HepG2 (cell line): ENCODE results near the gene INHA. TPM values are rescaled to one million over a fixed set of nuclear protein-coding genes. Genes with fewer than 3 reads are reported as not detected.

Source experiments
- MTA3 ChIP-seq: sonication (generic); formaldehyde crosslinking; IDR thresholded peaks from 2 replicates; pipeline ENCODE4 v1.4.0; 2020; ENCODE audit warnings: missing genetic modification reagents
- SMYD3 ChIP-seq: sonication (generic); formaldehyde crosslinking; IDR thresholded peaks from 2 replicates; pipeline ENCODE4 v1.8.1; 2023; ENCODE audit warnings: mild to moderate bottlenecking, missing genetic modification reagents
- TBP ChIP-seq: sonication (generic); formaldehyde crosslinking; IDR thresholded peaks from 2 replicates; pipeline ENCODE4 v1.5.0; 2020; ENCODE audit warnings: missing genetic modification reagents
- ZNF225 ChIP-seq: sonication (generic); formaldehyde crosslinking; IDR thresholded peaks from 2 replicates; pipeline ENCODE4 v1.4.0; 2020; ENCODE audit warnings: mild to moderate bottlenecking, missing genetic modification reagents
- ZNF446 ChIP-seq: sonication (generic); formaldehyde crosslinking; IDR thresholded peaks from 2 replicates; pipeline ENCODE4 v1.5.0; 2020; ENCODE audit warnings: mild to moderate bottlenecking, missing genetic modification reagents
- ZNF577 ChIP-seq: sonication (generic); formaldehyde crosslinking; IDR thresholded peaks from 2 replicates; pipeline ENCODE4 v1.4.0; 2020; ENCODE audit warnings: mild to moderate bottlenecking, low read depth, missing genetic modification reagents, borderline replicate concordance
- ZNF781 ChIP-seq: sonication (generic); formaldehyde crosslinking; IDR thresholded peaks from 2 replicates; pipeline ENCODE4 v1.5.1; 2020; ENCODE audit warnings: borderline replicate concordance, mild to moderate bottlenecking, missing genetic modification reagents; ENCODE audit errors: not compliant biosample characterization
- ZSCAN31 ChIP-seq: sonication (generic); formaldehyde crosslinking; IDR thresholded peaks from 2 replicates; pipeline ENCODE4 v1.5.0; 2020; ENCODE audit warnings: low read depth, mild to moderate bottlenecking, missing genetic modification reagents
- polyA plus RNA-seq, 8 experiments: library from polyadenylated mRNA; depleted of rRNA in 3 of 8; stranded (reverse) in 7 of 8; unstranded in 1 of 8; fragments of >200 nt; fragmentation: Illumina TruSeq in 4 of 8; extraction: Trizol in 4 of 8; gene quantifications; 2 replicates each; pipeline versions ENCODE4 v1.2.1 to v1.2.3, GENCODE V29; 2011 to 2016; ENCODE audit warnings: low read depth in 4 of 8, missing spikeins in 1 of 8, mixed read lengths in 1 of 8; ENCODE audit not compliant: insufficient read depth in 1 of 8
- total RNA-seq, 5 experiments: library from RNA; depleted of rRNA; stranded (reverse); fragments of >200 nt; fragmentation: Illumina TruSeq; extraction: Trizol; gene quantifications; 2 replicates each; pipeline ENCODE4 v1.2.3, GENCODE V29; 2016; ENCODE audit warnings: low read depth in 1 of 5
- TF ChIP-seq, protein P1 (sequence below): sonication (generic); formaldehyde crosslinking; IDR thresholded peaks from 2 replicates; pipeline ENCODE4 v1.4.0; 2020; ENCODE audit warnings: mild to moderate bottlenecking, missing genetic modification reagents
- TF ChIP-seq, protein P2 (sequence below), 2 experiments: sonication (generic) in 1 of 2; formaldehyde crosslinking in 1 of 2; IDR thresholded peaks; 2 replicates each; pipeline versions ENCODE4 v1.4.0 to v1.6.1; 2018 to 2020; ENCODE audit warnings: missing genetic modification reagents in 2 of 2, borderline replicate concordance in 1 of 2, low read depth in 1 of 2, mild to moderate bottlenecking in 1 of 2, missing biosample characterization in 1 of 2
- TF ChIP-seq, protein P3 (sequence below): sonication (generic); formaldehyde crosslinking; conservative IDR thresholded peaks from 2 replicates; pipeline ENCODE4 v1.4.0; 2020; ENCODE audit warnings: missing genetic modification reagents
- TF ChIP-seq, protein P4 (sequence below): sonication (generic); formaldehyde crosslinking; IDR thresholded peaks from 2 replicates; pipeline ENCODE4 v1.4.0; 2020; ENCODE audit warnings: mild to moderate bottlenecking, missing genetic modification reagents
- TF ChIP-seq, protein P5 (sequence below): IDR thresholded peaks from 2 replicates; pipeline ENCODE4 v1.6.1; 2018; ENCODE audit warnings: missing genetic modification reagents

INHA gene
- total and polyA plus RNA-seq, 2 of the 13 experiments (the other 11 are each of a cell fraction or from before 2014, with no cell fraction given), result 4.1 to 15.2 TPM

DNA sequence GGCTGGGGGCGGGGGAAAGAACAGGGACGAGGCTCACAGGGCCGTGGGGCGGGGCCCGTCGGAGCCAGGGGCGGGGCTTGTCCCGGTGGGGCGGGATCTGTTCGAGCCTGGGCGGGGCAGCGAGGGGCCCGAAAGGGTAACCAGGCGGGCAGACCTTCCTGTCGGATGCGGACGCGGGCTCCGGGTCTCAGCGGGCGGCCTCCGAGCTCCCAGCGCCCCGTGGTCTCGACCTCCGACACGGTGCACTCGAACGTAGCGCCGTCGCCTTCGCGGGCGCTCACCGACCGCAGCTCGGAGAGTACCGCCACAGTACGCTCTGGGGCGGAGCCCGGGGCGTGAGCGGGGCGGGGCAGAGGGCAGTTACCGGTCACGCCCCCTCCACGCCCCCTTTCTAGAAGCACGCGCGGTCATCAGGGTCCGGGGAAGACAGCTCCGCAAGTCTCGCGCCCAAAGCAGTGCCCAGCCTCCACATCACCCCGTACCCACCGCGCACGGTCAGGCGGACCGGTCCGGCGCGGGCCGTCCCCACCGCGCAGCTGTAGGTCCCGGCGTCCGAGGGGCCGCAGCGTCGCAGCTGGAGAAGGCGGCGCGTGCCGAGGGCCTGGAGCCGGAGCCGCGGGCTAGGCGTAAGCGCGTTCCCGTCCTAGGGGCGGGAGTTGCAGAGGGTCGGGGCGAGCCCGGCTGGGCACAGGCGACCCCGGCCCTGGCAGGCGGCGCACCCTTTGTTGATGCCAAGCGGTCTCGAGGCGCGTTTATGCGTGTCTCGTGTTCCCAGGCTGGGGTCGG is 19.5 kb upstream of the INHA start (continued):
- TF ChIP-seq ZNF577 (no peak), ZNF225 (CRISPR knock-in tag) (peak; percentile 91), ZNF446 (CRISPR knock-in tag) (peak; percentile 27; the same call in 1 of the 2 replicates), MTA3 (CRISPR knock-in tag) (no peak), TBP (CRISPR knock-in tag) (no peak), ZSCAN31 (CRISPR knock-in tag) (peak; percentile 96), SMYD3 (CRISPR knock-in tag) (no peak), ZNF781 (no peak)
- TF ChIP-seq, protein P1, sequence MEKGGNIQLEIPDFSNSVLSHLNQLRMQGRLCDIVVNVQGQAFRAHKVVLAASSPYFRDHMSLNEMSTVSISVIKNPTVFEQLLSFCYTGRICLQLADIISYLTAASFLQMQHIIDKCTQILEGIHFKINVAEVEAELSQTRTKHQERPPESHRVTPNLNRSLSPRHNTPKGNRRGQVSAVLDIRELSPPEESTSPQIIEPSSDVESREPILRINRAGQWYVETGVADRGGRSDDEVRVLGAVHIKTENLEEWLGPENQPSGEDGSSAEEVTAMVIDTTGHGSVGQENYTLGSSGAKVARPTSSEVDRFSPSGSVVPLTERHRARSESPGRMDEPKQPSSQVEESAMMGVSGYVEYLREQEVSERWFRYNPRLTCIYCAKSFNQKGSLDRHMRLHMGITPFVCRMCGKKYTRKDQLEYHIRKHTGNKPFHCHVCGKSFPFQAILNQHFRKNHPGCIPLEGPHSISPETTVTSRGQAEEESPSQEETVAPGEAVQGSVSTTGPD (CRISPR knock-in tag), result no peak
- TF ChIP-seq, protein P2, sequence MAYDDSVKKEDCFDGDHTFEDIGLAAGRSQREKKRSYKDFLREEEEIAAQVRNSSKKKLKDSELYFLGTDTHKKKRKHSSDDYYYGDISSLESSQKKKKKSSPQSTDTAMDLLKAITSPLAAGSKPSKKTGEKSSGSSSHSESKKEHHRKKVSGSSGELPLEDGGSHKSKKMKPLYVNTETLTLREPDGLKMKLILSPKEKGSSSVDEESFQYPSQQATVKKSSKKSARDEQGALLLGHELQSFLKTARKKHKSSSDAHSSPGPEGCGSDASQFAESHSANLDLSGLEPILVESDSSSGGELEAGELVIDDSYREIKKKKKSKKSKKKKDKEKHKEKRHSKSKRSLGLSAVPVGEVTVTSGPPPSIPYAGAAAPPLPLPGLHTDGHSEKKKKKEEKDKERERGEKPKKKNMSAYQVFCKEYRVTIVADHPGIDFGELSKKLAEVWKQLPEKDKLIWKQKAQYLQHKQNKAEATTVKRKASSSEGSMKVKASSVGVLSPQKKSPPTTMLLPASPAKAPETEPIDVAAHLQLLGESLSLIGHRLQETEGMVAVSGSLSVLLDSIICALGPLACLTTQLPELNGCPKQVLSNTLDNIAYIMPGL (CRISPR knock-in tag; IDR thresholded peaks at IDR 0.05; ENCODE audit: borderline replicate concordance in 1 of 2, low read depth in 1 of 2), result peak in 1 of 2 experiments; percentile 48; a peak in 3 of 4 replicates
- TF ChIP-seq, protein P3, sequence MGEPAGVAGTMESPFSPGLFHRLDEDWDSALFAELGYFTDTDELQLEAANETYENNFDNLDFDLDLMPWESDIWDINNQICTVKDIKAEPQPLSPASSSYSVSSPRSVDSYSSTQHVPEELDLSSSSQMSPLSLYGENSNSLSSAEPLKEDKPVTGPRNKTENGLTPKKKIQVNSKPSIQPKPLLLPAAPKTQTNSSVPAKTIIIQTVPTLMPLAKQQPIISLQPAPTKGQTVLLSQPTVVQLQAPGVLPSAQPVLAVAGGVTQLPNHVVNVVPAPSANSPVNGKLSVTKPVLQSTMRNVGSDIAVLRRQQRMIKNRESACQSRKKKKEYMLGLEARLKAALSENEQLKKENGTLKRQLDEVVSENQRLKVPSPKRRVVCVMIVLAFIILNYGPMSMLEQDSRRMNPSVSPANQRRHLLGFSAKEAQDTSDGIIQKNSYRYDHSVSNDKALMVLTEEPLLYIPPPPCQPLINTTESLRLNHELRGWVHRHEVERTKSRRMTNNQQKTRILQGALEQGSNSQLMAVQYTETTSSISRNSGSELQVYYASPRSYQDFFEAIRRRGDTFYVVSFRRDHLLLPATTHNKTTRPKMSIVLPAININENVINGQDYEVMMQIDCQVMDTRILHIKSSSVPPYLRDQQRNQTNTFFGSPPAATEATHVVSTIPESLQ (CRISPR knock-in tag), result no peak
- TF ChIP-seq, protein P4, sequence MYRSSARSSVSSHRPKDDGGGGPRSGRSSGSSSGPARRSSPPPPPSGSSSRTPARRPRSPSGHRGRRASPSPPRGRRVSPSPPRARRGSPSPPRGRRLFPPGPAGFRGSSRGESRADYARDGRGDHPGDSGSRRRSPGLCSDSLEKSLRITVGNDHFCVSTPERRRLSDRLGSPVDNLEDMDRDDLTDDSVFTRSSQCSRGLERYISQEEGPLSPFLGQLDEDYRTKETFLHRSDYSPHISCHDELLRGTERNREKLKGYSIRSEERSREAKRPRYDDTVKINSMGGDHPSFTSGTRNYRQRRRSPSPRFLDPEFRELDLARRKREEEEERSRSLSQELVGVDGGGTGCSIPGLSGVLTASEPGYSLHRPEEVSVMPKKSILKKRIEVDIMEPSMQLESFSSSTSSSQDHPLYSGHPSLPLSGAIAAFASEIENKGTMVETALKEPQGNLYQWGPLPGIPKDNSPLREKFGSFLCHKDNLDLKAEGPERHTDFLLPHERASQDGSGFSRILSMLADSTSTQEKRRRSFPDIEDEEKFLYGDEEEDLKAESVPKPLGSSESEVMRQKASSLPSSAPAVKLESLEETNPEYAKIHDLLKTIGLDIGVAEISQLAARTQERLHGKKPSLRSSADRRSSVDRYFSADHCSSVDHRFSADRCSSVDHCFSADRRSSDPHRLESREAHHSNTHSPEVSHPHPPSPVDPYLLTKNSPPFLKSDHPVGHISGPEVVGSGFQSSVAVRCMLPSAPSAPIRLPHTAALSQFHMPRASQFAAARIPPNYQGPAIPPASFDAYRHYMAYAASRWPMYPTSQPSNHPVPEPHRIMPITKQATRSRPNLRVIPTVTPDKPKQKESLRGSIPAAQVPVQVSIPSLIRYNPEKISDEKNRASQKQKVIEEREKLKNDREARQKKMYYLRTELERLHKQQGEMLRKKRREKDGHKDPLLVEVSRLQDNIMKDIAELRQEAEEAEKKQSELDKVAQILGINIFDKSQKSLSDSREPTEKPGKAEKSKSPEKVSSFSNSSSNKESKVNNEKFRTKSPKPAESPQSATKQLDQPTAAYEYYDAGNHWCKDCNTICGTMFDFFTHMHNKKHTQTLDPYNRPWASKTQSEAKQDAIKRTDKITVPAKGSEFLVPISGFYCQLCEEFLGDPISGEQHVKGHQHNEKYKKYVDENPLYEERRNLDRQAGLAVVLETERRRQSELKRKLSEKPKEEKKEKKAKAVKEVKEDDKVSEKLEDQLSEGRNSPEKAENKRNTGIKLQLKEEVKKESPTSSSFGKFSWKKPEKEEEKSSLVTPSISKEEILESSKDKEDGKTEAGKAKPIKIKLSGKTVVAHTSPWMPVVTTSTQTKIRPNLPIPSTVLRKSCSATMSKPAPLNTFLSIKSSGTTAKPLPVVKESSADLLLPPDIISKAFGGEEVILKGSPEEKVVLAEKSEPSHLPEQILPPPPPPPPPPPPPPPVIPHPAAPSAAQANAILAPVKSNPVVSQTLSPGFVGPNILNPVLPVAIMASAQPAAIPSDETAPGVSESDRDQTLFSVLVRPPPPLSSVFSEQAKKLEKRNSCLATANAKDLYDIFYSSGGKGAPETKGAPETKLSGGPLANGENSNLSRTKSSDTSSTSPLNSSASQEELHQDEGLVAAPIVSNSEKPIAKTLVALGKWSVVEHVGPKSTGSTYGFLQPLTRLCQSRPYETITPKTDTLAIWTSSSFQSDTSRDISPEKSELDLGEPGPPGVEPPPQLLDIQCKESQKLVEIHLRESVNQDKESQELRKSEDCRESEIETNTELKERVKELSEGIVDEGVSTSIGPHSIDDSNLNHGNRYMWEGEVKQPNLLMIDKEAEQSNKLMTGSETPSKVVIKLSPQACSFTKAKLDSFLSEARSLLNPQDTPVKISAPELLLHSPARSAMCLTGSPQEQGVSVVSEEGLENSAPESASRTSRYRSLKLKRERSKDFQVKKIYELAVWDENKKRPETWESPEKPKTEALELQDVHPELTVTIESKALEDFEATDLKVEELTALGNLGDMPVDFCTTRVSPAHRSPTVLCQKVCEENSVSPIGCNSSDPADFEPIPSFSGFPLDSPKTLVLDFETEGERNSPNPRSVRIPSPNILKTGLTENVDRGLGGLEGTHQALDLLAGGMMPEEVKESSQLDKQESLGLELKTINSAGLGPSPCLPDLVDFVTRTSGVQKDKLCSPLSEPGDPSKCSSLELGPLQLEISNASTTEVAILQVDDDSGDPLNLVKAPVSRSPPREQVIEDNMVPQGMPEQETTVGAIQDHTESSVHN (CRISPR knock-in tag), result peak; percentile 91
- TF ChIP-seq, protein P5, sequence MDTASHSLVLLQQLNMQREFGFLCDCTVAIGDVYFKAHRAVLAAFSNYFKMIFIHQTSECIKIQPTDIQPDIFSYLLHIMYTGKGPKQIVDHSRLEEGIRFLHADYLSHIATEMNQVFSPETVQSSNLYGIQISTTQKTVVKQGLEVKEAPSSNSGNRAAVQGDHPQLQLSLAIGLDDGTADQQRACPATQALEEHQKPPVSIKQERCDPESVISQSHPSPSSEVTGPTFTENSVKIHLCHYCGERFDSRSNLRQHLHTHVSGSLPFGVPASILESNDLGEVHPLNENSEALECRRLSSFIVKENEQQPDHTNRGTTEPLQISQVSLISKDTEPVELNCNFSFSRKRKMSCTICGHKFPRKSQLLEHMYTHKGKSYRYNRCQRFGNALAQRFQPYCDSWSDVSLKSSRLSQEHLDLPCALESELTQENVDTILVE (CRISPR knock-in tag), result no peak
